Inferior parietal cortex (tissue), 1 donor: Measurements from ENCODE around the gene TMEM38B.
"Not testable (repeated sequence)": the region's sequence is repeated elsewhere in the genome, so short reads cannot be mapped to it uniquely, and the experiment has no call there.

ENCODE experiments used
- DNase-seq: peaks from one replicate; pipeline ENCODE4 v3.0.0-alpha.2; 2016; ENCODE audit errors: extremely low spot score

TMEM38B gene

DNA sequence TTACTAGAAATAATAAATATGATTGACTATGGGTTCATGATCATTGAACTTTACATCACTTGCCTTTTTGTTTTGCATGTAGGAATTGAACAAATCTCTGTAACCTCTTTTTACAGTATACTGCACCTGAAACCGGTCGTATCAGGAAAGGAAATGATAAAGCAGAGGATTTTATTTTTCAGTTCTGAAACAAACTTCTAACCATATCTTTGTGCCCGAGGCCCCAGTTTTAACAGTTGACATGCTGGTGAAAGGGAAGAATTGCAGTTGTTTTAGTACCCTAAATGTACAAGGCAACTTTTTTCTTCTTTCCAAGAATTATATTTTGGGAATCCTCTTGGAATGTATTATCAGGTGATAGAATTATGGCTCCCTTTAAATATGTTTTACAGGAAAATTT is 27.8 kb downstream of the TMEM38B start:
- no peak for DNase-seq

DNA sequence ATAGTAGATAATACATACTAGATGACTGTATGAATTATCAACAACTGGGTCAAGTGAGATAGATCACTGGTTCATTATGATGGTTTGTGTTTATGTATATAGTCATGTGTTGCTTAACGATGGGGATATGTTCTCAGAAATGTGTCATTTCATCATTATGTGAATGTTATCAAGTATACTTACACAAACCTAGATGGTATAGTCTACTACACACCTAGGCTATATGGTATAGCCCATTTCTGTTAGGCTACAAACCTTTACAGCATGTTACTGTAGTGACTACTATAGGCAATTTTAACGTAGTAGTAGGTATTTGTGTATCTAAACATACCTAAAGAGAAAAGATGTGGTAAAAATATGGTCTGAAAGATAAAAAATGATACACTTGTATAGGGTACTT is 31.0 kb downstream of the TMEM38B start:
- no peak for DNase-seq

DNA sequence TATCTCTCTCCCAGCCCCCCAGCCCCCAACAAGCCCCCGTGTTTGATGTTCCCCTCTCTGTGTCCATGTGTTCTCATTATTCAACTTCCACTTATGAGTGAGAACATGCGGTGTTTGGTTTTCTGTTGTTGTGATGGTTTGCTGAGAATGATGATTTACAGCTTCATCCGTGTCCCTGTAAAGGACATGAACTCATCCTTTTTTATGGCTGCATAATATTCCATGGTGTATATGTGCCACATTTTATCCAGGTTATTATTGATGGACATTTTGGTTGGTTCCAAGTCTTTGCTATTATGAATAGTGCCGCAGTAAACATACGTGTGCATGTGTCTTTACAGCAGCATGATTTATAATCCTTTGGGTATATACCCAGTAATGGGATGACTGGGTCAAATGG is 33.9 kb downstream of the TMEM38B start:
- not testable (repeated sequence) for DNase-seq

DNA sequence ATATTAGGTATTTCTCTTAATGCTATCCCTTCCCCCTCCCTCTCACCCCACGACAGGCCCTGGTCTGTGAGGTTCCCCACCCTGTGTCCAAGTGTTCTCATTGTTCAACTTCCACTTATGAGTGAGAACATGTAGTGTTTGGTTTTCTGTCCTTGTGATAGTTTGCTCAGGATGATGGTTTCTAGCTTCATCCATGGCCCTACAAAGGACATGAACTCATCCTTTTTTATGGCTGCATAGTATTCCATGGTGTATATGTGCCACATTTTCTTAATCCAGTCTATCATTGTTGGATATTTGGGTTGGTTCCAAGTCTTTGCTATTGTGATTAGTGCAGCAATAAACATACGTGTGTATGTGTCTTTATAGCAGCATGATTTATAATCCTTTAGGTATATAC is 37.1 kb downstream of the TMEM38B start:
- not testable (repeated sequence) for DNase-seq

DNA sequence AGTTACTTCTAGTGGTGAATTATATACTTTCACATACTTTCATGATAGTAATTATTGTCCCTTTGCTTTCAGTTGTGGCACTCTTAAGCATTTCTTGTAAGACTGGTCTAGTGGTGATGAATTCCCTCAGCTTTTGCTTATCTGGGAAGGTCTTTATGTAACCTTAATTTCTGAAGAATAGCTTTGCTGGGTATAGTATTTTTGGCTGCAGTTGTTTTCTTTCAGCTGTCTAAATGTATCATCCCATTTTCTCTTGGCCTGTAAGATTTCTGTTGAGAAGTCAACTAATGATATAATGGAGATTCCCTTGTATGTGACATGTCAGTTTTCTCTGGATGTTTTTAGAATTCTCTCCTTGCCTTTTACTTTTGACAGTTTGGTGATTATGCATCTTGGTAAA is 41.0 kb downstream of the TMEM38B start:
- DNase-seq, result no peak

DNA sequence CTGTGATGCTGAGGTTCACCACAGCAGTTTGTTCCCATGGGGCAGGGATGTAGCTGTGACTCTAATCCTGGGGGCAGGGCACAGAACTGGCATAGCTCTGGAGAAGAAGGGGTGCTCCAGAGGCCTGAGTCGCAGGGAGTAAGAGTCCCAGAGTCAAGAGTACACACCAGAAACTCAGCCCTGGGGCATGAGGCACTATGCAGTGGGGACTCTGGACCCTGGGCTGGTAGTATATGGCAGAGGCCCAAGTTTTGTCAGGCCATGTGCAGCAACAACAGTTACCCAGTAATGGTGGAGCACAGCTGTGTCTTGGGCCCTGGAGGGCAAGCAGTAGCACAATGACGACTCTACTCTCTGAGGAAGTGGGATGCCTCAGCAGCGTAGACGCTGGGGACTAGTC is 42.9 kb downstream of the TMEM38B start:
- no peak for DNase-seq

GRCh38 chr9:105742088-105742487 is 47.7 kb downstream of the TMEM38B start:
- DNase-seq, result no peak

DNA sequence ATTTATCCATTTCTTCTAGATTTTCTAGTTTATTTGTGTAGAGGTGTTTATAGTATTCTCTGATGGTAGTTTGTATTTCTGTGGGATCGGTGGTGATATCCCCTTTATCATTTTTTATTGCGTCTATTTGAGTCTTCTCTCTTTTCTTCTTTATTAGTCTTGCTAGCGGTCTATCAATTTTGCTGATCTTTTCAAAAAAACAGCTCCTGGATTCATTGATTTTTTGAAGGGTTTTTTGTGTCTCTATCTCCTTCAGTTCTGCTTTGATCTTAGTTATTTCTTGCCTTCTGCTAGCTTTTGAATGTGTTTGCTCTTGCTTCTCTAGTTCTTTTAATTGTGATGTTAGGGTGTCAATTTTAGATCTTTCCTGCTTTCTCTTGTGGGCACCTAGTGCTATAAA is 53.0 kb downstream of the TMEM38B start:
- not testable (repeated sequence) for DNase-seq

- no peak for DNase-seq
These were observed 57.4 kb downstream of the TMEM38B start for GRCh38 chr9:105751761-105752160.

DNA sequence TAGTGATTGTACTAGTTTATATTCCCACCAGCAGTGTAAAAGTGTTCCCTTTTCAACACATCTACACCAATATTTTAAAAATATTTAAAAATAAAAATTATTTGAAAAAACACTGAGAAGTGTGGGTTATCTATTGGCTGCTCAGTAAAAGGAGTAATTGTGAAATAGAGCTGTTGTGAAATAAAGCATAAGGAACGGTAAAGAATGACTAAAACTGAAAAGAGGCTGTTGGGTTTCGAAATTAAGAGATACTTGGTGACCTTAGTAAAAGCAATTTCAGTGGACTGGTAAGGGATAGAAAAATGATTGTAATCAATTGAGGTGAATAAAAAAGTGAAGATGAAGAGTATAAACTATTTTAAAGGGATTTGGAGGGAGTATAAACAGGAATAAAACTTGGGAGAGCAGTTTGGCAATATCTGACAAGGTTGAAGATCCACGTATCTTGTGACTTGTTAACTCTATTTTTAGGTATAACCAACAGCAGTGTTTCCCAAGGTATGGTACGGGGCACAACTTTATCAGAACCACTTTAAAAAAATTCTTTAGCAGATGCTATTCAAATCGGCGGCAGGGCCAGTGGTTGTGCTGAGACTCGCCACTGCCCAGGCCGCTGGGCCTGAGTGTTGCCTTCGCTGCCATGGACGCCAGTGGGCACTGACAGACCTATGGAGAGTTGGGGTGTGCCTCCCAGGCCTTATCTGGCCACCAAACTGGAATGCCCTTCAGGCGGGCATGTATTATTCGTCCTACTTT is 63.3 kb downstream of the TMEM38B start:
- no peak for DNase-seq

- no peak for DNase-seq
These were observed 65.7 kb downstream of the TMEM38B start for GRCh38 chr9:105760053-105760452.

- DNase-seq, result not testable (repeated sequence)
These were observed 88.5 kb downstream of the TMEM38B start for GRCh38 chr9:105782561-105783494.

- DNase-seq, result not testable (repeated sequence)
These were observed 89.1 kb downstream of the TMEM38B start for GRCh38 chr9:105783495-105783872.

- not testable (repeated sequence) for DNase-seq
These were observed 92.5 kb downstream of the TMEM38B start for GRCh38 chr9:105786796-105787195.

DNA sequence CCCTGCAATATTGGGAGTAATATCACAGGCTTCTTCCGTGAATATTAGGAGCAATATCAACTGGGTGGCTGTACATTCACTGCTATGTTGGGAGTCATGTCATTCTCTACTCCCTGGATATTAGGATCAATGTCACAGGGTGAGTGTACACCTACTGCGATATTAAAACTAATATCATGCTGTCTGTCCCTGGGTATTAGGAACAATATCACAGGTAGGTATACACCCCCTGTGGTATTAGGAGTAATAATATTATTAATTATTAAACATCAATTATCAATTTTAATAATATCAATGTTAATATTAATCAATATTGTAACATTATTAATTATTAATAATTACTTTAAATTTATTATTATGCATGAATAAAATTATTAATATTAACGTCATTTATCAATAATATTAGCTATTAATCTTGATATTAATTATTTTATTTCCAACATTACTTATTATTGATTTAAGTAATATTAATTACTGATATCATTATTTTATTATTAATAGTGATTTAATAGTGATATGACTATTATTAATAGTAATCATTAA is 121.9 kb downstream of the TMEM38B start:
- DNase-seq, result no peak

- DNase-seq, result no peak
These were observed 122.6 kb downstream of the TMEM38B start for GRCh38 chr9:105816981-105817380.

GRCh38 chr9:105818903-105819302 is 124.6 kb downstream of the TMEM38B start:
- no peak for DNase-seq

GRCh38 chr9:105822814-105823213 is 128.5 kb downstream of the TMEM38B start:
- DNase-seq, result no peak
